HS-27A (cell line): ENCODE measurements around the gene KIF24.
"Not testable (repeated sequence)": the region's sequence is repeated elsewhere in the genome, so short reads cannot be mapped to it uniquely, and the experiment has no call there.

ENCODE experiments used
- DNase-seq: peaks from one replicate; pipeline ENCODE4 v3.0.0-alpha.2; 2012; ENCODE audit warnings: low read depth, missing footprints

Gene KIF24

DNA sequence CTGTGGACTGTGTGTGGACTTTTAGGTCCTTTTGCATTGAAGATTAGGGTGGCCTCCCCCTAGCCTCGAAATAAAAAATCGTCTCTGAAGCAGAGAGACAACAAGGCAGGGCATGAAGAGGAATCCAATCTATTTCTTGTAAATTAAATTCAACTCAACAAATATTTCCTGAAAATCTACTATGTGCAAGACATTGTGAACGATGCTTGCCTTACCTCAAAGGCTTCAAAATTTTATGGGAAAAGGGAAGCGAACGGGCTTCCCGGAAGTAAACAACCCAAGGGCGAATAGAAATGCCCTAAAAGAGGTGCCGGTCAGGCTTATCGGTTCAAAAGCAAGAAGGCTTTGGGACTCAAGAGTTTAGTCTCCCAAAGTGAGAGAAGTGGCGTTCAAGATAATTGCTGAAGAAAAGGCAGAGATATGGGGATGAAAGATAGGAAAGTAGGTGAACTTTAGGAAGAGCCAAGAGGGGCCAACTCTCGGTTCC lies 525 bp downstream of the KIF24 start:
- no peak for DNase-seq

DNA sequence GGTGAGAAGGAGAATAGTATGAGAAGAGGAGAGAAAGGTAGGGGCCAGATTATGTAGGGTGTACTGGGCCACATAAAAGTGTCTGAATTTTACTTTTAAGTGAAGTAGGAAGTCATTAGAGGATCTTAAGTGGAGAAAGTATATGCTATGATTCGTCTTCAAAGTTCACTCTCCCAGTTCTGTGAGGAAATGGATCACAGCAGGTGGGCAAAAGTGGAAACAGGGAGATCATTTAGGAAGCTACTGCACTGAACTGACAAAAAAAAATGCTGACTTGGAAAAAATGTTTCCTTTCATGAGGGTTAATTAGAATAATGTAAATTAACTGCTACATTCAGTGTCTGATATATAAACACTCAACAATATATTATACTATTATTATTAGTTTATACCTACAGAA lies 2.4 kb downstream of the KIF24 start:
- no peak for DNase-seq

DNA sequence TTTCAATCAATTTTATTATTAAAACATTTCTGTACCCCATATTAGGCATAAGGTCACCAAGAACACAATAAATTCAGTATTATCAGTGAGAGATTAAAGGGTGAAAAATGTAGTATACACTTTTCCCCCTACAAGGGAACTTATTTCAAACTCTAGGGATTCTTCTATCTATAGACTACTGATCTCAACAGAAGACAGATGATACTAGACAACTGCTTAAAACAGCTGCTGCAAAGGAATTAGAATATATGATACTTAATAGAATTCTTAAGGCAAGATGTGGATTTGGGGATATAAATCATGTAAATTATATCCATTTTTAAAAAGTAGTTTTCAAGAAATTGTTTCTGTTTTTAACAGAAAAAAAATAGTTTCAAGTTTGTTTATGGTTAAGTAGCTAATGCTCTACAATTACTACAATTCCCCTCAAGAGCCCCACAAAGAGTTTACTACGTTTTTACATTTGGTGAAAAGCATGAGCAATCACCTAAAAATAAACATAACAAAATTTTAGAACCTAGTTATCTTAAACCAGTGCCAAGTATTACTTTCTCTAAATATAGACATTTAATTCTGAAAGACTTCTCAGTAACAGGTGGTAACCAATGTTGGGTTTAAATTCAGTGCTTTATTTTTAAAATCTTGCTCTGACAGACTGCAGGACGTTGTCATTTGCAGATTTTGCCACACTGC lies 6.0 kb downstream of the KIF24 start:
- no peak for DNase-seq

DNA sequence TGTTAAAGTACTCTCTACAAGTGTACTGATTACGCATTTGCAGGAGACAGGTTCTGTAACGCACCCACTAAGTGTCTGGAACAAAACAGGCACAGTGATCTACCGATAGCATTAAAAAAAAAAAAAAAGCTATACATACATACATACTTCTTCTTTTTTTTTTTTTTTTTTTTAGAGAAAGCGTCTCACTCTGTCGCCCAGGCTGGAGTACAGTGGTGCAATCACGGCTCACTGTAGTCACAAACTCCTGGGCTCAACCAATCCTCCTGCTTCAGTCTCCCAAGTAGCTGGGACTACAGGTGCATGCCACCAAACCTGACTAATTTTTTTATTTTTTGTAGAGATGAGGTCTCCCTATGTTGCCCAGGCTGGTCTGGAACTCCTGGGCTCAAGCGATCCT lies 7.6 kb downstream of the KIF24 start:
- DNase-seq: no peak

DNA sequence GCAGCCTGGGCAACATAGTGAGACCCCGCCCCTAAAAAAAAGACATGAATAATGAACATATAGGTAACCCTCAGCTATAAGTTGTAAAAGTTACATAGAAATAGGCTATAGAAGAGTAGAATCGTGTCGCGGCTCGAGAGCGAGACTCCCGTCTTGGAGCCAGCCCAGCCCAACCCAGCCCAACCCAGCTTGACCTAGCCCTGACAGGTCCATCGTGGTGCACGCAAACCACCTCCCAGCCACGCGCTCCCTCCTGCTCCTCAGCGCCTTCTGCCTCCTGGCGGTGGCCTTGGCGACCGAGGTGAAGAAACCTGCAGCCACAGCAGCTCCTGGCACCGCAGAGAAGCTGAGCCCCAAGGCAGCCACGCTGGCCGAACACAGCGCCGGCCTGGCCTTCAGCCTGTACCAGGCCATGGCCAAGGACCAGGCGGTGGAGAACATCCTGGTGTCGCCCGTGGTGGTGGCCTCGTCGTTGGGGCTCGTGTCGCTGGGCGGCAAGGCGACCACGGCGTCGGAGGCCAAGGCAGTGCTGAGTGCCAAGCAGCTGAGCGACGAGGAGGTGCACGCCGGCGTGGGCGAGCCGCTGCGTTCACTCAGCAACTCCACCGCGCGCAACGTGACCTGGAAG lies 10.8 kb downstream of the KIF24 start:
- no peak for DNase-seq

DNA sequence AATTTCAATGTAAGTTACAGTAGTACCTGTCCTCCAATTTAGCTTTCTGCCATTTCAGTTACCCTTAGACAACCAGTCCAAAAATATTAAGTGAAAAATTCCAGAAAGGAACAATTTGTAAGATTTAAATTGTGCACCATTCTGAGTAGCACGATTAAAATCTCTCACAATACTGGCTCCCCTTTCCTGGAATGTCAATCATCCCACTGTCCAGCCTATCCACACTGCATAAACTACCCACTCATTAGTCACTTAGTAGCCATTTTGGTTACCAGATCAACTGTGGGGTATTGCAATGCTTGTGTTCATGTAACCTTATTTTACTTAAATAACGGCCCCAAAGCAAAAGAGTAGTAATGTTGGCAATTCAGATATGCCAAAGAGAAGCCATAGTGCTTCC lies 11.6 kb downstream of the KIF24 start:
- DNase-seq: no peak

DNA sequence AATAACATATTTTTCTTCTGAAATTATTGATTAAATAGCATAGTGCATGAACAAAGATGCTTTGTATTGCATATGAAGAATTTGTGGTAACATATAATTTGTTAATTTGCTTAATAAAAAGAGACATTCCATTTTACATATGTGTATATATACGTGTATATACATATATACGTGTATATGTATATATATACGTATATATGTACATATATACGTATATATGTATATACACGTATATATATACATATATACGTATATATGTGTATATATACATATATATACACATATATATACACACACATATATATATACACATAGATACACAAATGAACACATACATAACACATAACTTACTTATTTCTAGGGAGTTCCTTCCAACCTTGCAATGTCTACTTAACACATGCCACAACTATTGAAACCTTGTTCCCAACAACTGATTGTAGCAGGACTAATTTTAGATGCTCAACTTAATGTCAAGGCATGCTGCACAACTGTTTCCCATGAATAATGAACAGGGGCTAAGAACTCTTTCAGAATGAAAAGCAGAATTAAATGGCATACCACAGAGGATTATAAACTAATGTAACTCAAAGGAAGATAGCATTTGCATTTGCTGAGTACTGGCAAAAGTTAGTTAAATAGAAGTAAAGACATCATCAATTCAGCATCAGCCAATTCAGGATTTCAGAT lies 17.4 kb downstream of the KIF24 start:
- DNase-seq: no peak

DNA sequence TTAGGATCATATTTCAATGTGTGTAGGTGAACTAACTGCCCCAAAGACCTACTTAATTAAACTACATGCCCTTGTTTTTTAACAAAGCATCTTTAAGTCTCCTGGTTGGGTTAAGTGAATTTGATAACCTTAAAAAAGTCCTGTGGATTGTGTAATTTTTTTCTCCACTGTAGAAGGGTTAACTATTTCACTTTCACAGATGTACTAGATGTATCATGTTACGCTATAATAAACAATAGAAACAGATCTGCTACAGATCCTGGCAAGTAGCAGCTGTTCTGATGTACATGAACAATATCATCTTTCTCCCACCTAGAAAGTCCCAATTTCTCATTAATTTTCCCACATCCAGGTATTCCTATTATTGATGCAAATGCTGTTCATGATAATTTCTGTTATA lies 18.9 kb downstream of the KIF24 start:
- DNase-seq: no peak

DNA sequence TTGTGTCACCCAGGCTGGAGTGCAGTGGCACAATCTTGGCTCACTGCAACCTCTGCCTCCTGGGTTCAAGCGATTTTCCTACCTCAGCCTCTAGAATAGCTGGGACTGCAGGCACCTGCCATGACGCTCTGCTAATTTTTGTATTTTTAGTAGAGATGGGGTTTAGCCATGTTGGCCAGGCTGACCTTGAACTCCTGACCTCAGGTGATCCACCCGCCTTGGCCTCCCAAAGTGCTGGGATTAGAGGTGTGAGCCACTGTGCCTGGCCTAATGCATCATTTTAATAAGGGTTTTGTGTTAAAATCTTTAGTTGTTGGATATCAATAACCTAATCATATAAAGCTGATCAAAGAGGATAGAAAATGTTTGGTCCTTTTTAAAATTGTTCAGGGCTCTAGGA lies 20.8 kb downstream of the KIF24 start:
- DNase-seq: not testable (repeated sequence)

DNA sequence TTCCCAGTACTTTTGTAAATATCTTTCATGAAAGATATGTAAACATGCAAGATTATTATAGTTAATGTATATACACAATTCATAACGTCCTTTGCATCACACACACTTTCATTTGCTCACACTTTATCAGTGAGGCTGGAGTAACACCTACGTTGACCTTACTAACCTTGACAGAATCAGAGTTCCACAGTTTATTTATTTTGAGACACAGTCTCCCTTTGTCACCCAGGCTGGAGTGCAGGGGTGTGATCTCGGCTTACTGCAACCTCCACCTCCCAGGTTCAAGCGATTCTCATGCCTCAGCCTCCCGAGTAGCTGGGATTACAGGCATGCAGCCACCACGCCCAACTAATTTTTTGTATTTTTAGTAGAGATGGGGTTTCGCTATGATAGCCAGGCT lies 28.0 kb downstream of the KIF24 start:
- DNase-seq: not testable (repeated sequence)

DNA sequence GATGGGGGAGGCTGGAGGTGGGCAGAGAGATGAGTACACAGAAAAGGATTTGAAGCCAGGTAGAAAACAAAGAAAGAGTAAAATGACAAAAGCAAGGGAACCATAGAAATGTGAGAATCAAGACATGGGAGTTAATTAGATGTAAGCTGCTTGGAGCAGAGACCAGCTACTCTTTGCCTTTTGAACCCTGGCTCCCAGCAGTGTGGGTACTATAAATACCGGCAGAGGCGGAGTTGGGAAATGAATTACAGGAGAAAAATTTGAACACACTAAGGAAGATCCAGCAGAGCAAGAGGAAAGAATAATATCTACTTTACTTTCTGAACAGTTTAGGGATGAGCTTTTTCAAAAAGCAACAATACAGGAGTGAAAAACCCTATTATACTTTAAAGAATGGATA lies 36.5 kb downstream of the KIF24 start:
- no peak for DNase-seq

DNA sequence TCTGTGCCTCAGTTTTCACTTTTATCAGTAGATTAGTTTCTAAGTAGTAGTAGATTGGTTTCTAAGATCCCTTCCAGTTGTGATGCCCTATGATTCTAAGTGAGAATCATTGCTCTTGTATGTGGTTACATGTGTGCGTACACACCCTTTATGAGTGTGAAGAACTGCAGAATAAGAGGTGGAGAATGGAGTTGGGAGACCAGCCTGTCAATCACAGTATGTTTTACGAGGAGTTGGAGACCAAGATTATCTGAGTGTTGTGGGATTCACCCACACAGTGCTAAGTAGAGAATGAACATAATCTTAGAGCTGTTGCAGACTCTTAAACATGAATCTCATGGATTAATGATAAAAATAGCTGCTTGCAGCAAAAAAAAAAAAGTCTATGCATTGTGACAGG lies 37.6 kb downstream of the KIF24 start:
- DNase-seq: no peak

DNA sequence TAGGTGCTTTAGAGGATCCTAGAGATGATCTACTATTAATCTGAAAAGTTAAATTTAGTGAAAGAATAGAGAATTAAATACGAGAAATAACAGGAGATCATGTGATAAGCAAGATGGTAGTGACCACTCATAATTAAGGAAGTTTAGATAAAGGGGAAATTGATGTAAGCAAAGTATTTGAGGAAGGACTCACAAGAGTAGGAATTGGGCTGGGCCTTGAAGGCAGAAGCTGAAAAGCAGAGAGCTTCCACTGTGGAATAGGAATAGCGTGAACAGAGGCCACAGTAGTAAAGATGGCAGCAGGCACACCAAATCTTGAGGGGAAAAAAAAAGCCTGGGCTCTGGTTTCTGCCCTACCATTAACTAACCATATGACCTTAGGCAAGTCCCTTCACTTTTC lies 38.0 kb downstream of the KIF24 start:
- DNase-seq: no peak

DNA sequence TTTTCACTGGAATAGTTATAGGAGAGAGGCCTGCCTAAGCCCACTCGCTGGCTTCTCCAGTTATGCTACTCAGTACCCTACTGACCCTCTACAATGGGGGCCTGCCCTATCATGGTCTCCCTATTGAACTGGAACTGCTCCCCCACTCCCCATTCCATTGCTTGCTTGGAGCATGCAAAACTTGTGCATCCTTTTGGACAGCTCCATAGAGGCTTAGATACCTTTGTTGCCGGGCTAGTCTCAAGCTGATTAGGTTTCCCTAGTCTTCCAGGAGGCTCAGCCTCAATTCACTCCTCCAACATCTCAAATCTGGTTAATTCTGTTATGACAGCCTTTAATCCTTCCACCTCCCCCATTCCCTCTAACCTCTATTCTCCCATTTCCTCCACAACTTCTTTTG lies 39.9 kb downstream of the KIF24 start:
- DNase-seq: no peak

DNA sequence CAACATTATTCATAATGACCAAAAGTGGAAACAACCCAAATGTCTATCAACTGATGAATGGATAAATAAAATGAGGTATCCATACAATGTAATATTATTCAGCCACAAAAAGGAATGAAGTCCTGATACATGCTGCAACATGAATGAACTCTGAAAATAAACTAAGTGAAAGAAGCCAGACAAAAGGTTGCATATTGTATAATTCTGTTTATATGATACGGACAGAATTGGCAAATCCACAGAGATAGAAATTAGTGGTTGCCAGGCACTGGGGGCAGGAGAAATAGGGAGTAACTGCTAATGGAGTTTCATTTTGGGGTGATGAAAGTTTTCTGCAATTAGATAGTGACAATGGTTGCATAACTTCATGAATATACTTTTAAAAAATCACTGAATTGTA lies 47.0 kb downstream of the KIF24 start:
- DNase-seq: no peak

DNA sequence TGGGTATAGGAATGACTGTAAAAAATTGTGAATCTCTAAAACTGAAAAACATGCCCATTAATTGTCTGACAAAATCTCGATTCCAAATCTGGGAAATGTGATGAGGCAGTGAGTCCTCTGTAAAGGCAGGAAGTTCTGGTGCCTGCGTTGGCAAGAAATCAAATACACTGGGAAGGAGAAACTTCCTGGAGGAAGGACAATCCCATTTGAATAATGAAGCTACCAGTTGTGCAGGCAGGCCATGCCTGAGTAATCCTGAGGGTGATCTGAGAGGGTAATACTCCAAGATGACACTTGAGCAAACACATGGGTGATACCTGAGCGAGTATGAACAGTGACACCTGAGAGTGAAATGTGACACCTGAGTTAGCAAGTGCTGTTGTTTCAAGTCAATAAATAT lies 49.7 kb downstream of the KIF24 start:
- DNase-seq: no peak
